Measurements from ENCODE around the gene NEDD1. TPM values are rescaled to one million over a fixed set of nuclear protein-coding genes. Genes with fewer than 3 reads are reported as not detected.

NEDD1 gene
- total RNA-seq, 1 donor from 2014 or later = 16.3 TPM

- Mint-ChIP-seq H3K27me3 (peaks cover 2% of the 10 kb centered on the region), H3K9me3 (no peaks in the 10 kb centered on the region), H3K4me3 (peak overlapping the region; percentile 95), H3K36me3 (ENCODE audit: low read depth) (peaks cover 11% of the 10 kb centered on the region), H3K4me1 (peaks cover 43% of the 10 kb centered on the region), H3K27ac (peak overlapping the region; percentile 89)
- intact Hi-C loops (cut with micrococcal nuclease) = loop anchor here (2.0 to 10.0 kb wide), 8 partner anchors 326 to 1836 kb away; partner anchors contain the start of genes APAF1, FGD6, IKBIP and LTA4H
- ChIA-PET CTCF (no interaction called here), POLR2A (no interaction called here)
- no peak for DNase-seq
- peak; percentile 22 for ATAC-seq (ENCODE audit: low read depth)
- no peak for TF ChIP-seq CTCF (IDR thresholded peaks at IDR 0.05)
These were observed 790 bp downstream of the NEDD1 start for GRCh38 chr12:96907671-96908422.

- ChIA-PET POLR2A (interaction anchor here (0.7 kb wide), 1 partner anchor 1214 kb away, joined by 5 read pairs; no protein-coding TSS in a partner anchor), CTCF (no interaction called here)
- peak overlapping the region; percentile 89 for H3K27ac Mint-ChIP-seq
- no peaks in the 10 kb centered on the region for H3K9me3 Mint-ChIP-seq
- ATAC-seq (ENCODE audit: low read depth) (no peak), DNase-seq (no peak)
- H3K36me3 Mint-ChIP-seq (ENCODE audit: low read depth) = peaks cover 15% of the 10 kb centered on the region
- peaks cover 43% of the 10 kb centered on the region for H3K4me1 Mint-ChIP-seq
- H3K27me3 Mint-ChIP-seq = peaks cover 2% of the 10 kb centered on the region
- H3K4me3 Mint-ChIP-seq = peak overlapping the region; percentile 95
- intact Hi-C loops (cut with micrococcal nuclease) = loop anchor here (5.0 to 10.0 kb wide), 4 partner anchors 326 to 1836 kb away; partner anchors contain the start of genes FGD6, LTA4H, NR2C1 and VEZT
- no peak for TF ChIP-seq CTCF (IDR thresholded peaks at IDR 0.05)
These were observed 1.3 kb downstream of the NEDD1 start for GRCh38 chr12:96908423-96908675.

GRCh38 chr12:96912261-96912660, 5.2 kb downstream of the NEDD1 start:
- CTCF ChIA-PET = no interaction called here
- H3K9me3 Mint-ChIP-seq = no peaks in the 10 kb centered on the region
- POLR2A ChIA-PET = no interaction called here
- H3K4me3 Mint-ChIP-seq = no peak overlapping the region
- ATAC-seq (ENCODE audit: low read depth) = no peak
- H3K36me3 Mint-ChIP-seq (ENCODE audit: low read depth) = peaks cover 15% of the 10 kb centered on the region
- no peak for TF ChIP-seq CTCF (IDR thresholded peaks at IDR 0.05)
- no peak overlapping the region for H3K27ac Mint-ChIP-seq
- DNase-seq = no peak
- peaks cover 38% of the 10 kb centered on the region for H3K4me1 Mint-ChIP-seq
- no peaks in the 10 kb centered on the region for H3K27me3 Mint-ChIP-seq
- intact Hi-C loops (cut with micrococcal nuclease) = no loop called here

GRCh38 chr12:96912943-96913342, 5.9 kb downstream of the NEDD1 start:
- no peaks in the 10 kb centered on the region for H3K27me3 Mint-ChIP-seq
- no peaks in the 10 kb centered on the region for H3K9me3 Mint-ChIP-seq
- TF ChIP-seq CTCF (IDR thresholded peaks at IDR 0.05) = no peak
- POLR2A ChIA-PET = no interaction called here
- H3K27ac Mint-ChIP-seq = no peak overlapping the region
- no peak for ATAC-seq (ENCODE audit: low read depth)
- H3K4me1 Mint-ChIP-seq = peaks cover 33% of the 10 kb centered on the region
- DNase-seq = no peak
- intact Hi-C loops (cut with micrococcal nuclease) = no loop called here
- H3K4me3 Mint-ChIP-seq = no peak overlapping the region
- CTCF ChIA-PET = no interaction called here
- H3K36me3 Mint-ChIP-seq (ENCODE audit: low read depth) = peaks cover 11% of the 10 kb centered on the region

- H3K36me3 Mint-ChIP-seq (ENCODE audit: low read depth) = peaks cover 42% of the 10 kb centered on the region
- peaks cover 5% of the 10 kb centered on the region for H3K4me1 Mint-ChIP-seq
- CTCF ChIA-PET = no interaction called here
- TF ChIP-seq CTCF (IDR thresholded peaks at IDR 0.05) = no peak
- no peak for ATAC-seq (ENCODE audit: low read depth)
- H3K27ac Mint-ChIP-seq = no peak overlapping the region
- no peak overlapping the region for H3K4me3 Mint-ChIP-seq
- POLR2A ChIA-PET = no interaction called here
- intact Hi-C loops (cut with micrococcal nuclease) = no loop called here
- peaks cover 6% of the 10 kb centered on the region for H3K9me3 Mint-ChIP-seq
- no peak for DNase-seq
- H3K27me3 Mint-ChIP-seq = no peaks in the 10 kb centered on the region
These were observed 12.6 kb downstream of the NEDD1 start for GRCh38 chr12:96919510-96920210.
